ENCODE data around the gene NEK10.

DNA sequence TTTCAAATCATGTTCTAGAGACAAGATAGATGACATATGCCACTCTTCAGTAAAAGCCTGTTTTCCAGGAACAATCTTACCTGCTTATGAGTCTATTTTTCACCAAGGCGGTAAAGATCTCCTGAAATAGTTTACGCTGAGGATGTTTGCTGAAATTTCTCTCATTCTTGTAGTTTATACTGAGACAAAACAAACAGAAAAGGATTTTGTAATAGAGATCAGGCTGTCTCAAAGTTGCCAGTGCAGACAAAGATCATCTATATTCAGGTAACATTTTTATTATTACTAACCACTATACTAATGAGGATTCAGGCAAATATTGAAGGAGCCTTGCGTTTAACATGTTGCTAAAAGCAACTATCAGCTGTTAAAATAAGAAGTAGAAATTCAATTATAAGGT is 25.0 kb downstream of the NEK10 start:
- no peak for TF ChIP-seq POLR2A (IDR thresholded peaks at IDR 0.05)
- TF ChIP-seq, protein P1, sequence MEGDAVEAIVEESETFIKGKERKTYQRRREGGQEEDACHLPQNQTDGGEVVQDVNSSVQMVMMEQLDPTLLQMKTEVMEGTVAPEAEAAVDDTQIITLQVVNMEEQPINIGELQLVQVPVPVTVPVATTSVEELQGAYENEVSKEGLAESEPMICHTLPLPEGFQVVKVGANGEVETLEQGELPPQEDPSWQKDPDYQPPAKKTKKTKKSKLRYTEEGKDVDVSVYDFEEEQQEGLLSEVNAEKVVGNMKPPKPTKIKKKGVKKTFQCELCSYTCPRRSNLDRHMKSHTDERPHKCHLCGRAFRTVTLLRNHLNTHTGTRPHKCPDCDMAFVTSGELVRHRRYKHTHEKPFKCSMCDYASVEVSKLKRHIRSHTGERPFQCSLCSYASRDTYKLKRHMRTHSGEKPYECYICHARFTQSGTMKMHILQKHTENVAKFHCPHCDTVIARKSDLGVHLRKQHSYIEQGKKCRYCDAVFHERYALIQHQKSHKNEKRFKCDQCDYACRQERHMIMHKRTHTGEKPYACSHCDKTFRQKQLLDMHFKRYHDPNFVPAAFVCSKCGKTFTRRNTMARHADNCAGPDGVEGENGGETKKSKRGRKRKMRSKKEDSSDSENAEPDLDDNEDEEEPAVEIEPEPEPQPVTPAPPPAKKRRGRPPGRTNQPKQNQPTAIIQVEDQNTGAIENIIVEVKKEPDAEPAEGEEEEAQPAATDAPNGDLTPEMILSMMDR (IDR thresholded peaks at IDR 0.05) = no peak
- no peak for TF ChIP-seq POLR2AphosphoS5 (IDR thresholded peaks at IDR 0.05; ENCODE audit: insufficient read depth in 1 of 2, low read depth in 1 of 2)
